Putamen (tissue), 1 donor: Measurements from ENCODE around the gene ZC3H8.

Experiments used
- DNase-seq: peaks from one replicate; pipeline ENCODE4 v3.0.0-alpha.2; 2016; ENCODE audit warnings: low spot score

Gene ZC3H8

DNA sequence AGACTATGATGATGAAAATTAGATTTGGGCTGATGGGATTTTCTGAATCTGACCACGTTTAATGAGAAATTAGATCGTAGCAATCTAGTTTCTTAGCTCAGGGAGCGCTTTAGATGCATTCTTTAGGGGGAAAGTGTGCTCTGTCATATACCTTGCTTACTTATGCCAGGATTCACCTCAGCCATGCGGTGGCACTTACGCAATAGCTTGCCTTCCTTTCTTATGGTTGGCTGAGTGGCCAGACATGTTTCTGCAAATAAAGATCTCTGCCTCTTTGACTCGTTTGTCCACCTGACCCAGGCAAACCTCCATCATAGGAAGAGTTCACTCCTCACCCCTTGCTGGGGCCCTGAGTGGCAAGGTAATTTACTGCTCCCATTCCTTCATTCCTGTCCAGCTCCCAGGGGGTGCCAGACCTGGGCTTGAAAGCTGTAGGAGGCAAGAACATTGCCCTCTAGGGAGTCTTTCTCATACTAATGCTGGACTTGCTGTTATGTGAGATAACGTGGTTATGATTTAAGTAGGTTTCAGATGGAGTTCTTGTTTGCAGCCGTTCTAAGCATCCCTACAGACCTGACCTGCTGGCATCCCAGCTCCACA, 59.6 kb downstream of the ZC3H8 start:
- no peak for DNase-seq

- DNase-seq, result no peak
Measured at GRCh38 chr2:112194482-112194881, 60.4 kb downstream of the ZC3H8 start.

GRCh38 chr2:112194028-112194427, 60.8 kb downstream of the ZC3H8 start:
- DNase-seq, result no peak

GRCh38 chr2:112189001-112189556, 65.8 kb downstream of the ZC3H8 start:
- no peak for DNase-seq

- DNase-seq, result no peak
Measured at GRCh38 chr2:112187805-112188596, 66.8 kb downstream of the ZC3H8 start.

GRCh38 chr2:112187046-112187715, 67.7 kb downstream of the ZC3H8 start:
- DNase-seq, result no peak

- no peak for DNase-seq
Measured at GRCh38 chr2:112185131-112185530, 69.7 kb downstream of the ZC3H8 start.

- no peak for DNase-seq
Measured at GRCh38 chr2:112184121-112184520, 70.7 kb downstream of the ZC3H8 start.

DNA sequence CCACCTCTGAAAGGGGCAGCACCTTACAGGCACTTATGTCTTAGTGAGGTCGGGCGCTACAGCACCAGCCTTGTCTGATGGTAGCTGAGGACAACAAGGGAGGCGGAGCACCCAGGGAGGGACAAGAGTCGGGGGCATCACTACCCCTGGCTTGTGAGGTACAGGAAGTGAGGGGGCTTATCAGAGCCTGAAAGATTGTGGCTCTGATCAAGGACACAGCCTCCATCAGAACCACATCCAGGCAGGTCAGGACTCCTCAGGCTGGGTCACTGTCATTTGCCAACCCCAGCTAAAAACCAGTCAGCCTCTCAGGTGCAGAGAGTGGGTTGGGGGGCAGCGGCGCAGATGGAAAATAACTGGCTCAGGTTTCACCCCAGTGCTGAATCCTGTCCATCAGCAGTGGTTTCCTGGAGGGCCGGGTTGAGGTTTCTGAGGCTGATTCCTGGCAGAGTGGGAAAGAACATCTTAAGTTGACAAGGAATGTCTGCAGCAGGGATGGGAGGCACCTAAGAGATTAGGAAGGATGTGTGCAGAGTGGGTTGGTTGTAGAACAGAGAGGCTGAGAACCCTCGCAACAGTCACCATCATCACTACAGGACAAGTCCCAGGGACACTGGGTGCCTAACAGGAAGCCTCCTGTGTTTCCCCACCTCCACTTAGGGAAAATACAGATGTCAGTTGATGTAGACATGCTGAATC, 71.4 kb downstream of the ZC3H8 start:
- DNase-seq, result no peak

GRCh38 chr2:112182581-112183034, 72.2 kb downstream of the ZC3H8 start:
- no peak for DNase-seq

GRCh38 chr2:112181571-112182290, 73.1 kb downstream of the ZC3H8 start:
- DNase-seq, result no peak

- DNase-seq, result no peak
Measured at GRCh38 chr2:112175958-112176573, 78.8 kb downstream of the ZC3H8 start.

DNA sequence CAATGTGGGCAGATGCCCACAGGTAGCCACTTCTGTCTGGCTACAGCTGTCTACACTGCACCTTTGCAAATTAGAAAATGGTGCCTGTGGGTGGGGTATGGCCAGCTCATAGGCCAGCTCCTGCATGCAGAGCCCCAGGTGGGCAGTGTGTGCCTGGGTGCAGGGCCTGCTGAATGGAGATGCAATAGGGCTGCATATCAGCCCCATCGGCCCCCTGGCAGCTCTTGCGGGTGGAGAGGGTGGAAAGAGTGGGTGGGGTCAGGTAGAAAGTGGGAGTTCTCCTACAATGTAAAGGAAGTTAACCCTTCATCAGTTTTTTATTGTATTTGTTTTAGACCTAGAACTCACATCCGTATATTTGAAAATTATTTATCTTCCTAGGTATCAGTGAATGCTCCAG, 79.5 kb downstream of the ZC3H8 start:
- DNase-seq, result no peak

DNA sequence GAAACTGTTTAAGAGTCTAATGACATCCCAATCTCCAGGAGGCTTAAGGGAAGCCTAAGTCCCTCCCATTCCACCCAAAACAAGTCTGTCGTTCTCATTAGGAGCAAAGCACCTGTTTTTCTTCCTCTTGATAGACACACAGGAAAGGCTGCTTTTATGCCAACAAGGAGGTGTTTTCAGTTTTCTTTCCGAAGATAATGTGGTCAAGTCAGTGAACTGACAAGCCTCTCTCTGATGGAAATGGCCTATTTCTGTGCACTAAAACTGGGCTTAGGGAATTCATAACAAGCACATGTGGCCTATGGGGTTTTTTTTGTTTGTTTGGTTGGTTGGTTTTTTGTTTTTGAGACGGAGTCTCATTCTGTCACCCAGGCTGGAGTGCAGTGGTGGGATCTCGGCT, 80.5 kb downstream of the ZC3H8 start:
- no peak for DNase-seq

DNA sequence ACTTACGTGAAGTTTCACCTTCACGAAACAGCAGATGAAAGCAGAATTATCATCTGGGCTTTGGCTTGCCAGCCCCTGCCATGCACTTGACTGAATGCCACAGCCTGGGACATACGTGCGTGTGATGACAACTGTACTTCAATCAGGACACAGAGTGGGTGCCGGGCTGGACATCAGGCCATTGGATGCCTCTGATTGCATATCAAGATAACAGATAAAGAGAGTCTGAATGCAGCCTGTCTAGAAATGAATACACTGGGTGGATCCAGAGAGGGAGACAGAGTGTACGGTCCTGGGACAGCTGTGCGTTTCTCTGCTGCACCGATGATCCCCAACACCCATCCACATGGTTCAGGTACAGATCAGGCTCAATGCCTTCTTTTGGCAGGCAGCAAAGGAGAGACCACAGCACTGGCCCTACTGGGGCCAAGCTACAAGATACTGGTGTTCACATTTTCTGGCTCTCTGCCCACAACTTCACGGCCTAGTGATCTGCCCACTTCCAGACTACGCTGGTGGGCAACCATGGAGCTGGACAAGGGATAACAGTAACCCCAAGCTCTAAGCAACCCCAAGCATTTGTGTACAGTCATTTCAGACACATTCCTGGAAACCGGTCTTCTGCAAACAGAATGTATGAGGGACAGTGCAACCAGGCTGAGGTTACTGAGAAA, 81.1 kb downstream of the ZC3H8 start:
- DNase-seq, result no peak

GRCh38 chr2:112170495-112170894, 84.3 kb downstream of the ZC3H8 start:
- DNase-seq, result no peak

DNA sequence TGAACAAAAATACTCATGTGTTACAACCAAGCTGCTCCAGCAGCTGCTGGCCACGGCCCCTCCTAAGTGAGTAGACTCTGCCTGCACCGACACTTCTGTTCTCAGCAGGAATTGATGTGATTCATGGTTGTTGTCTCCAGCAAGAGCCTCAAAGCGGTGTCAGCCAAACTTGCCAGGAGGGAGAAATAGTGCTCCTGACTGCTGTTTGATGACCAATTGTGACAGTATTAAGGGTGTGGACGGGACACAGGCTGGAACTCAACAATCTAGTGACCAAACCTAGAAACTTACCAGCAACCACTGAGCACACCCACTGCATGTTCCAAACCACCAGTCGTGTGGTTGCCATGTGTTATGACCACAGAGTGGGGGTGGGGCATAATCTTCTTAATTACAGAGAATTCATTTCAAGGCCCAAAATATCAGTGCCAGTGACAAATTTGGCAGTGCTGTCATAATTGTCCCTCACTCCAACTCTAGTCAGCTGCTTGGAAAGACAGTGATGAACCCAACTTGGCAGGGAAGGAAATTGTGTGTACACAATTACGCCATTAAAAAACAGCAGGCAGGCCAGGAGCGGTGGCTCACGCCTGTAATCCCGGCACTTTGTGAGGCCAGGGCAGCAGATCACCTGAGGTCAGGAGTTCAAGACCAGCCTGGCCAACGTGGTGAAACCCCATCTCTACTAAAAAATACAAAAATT, 86.3 kb downstream of the ZC3H8 start:
- DNase-seq, result no peak

DNA sequence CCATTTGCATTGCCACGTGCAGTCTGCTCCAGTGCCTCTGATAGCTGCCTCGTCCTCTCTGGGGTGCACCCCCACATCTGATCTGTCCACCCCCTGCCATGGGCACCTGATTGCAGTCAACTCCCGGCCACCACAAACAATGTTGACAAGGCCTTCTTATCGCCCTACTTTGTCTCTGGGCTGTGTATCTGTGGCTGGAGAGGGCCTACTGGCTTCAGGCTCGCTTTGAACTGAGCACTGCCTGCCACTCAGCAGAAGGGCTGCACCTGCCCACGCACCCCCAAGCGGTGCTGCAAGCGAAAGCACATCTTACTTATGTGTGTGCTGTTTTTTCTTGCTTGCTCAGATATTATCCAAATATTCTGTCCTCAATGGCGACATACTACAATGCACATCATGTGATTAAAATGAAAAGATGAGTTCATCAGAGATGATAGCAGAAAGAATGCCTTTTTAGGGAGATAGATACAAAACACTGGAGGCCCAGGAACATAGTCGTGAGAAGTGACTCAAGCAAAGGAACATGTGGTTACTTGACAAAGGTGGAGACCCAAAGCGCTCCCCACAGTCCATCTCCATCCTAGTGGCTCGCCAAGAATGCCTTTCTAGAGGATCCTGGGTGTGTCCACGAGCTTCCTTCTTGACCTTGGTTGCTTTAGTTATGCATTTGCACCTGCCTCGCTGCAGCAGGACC, 87.9 kb downstream of the ZC3H8 start:
- no peak for DNase-seq

DNA sequence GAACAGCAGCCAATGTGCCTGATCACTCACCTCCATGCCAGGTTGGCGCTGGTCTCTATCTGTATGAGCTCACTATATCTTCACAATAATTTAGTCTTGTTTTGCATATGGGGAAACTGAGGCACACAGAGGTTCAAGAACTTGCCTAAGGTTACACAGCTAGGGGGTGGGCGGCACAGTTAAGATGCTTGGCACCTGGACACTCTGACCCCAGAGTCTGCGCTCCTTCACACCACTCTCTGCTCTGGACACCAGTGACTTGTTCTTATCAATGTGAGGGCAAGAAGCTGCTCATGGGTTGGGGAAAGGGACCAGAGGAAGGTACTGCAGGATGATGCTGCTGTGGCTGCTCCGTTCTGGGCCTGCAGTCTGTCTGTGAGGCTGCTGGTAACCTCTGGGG, 89.5 kb downstream of the ZC3H8 start:
- DNase-seq, result no peak
